Measurements from ENCODE around the gene CHST15. TPM values are rescaled to one million over a fixed set of nuclear protein-coding genes. Genes with fewer than 3 reads are reported as not detected.

The CHST15 gene
- total and polyA plus RNA-seq, 7 experiments from 2014 or later, result 0.27 to 43.3 (median 2.2) TPM

- DNase-seq (no peak), ATAC-seq (no peak)
- H3K36me3 Mint-ChIP-seq, result peaks cover 0 to 10% (median 4%) of the 10 kb centered on the region in 5 donors
- H3K4me3 Mint-ChIP-seq, result no peak overlapping the region
- Histone ChIP-seq H3K9me3 (ENCODE audit: control insufficient read depth in 2 of 3, low read length in 3 of 3) (no peaks in the 10 kb centered on the region), H3K27ac (ENCODE audit: low read depth, low read length) (no peak overlapping the region), H3K27me3 (ENCODE audit: control insufficient read depth in 2 of 2, insufficient read depth in 2 of 2, low read length in 2 of 2) (peaks cover 0 to 14% of the 10 kb centered on the region in 2 donors), H3K4me3 (ENCODE audit: low read length) (no peak overlapping the region), H3K36me3 (ENCODE audit: control insufficient read depth in 2 of 3, insufficient read depth in 3 of 3, low read length in 3 of 3) (no peaks in the 10 kb centered on the region), H3K4me1 (ENCODE audit: control insufficient read depth in 2 of 2, insufficient read depth in 2 of 2, low read length in 2 of 2) (no peaks in the 10 kb centered on the region)
- peaks cover 64 to 84% (median 74%) of the 10 kb centered on the region in 5 donors for H3K27me3 Mint-ChIP-seq
- peaks cover 0 to 11% (median 3%) of the 10 kb centered on the region in 7 donors for H3K4me1 Mint-ChIP-seq
- ChIA-PET CTCF (no interaction called here), POLR2A (no interaction called here)
- H3K27ac Mint-ChIP-seq, result no peak overlapping the region
- intact Hi-C loops (cut with micrococcal nuclease), result no loop called here
- H3K9me3 Mint-ChIP-seq, result peaks cover 0 to 11% (median 0%) of the 10 kb centered on the region in 11 donors
These were observed 123.0 kb downstream of the CHST15 start for GRCh38 chr10:123970207-123970926.

- POLR2A ChIA-PET, result no interaction called here
- no peaks in the 10 kb centered on the region for H3K4me1 ChIP-seq (ENCODE audit: control insufficient read depth in 2 of 2, insufficient read depth in 2 of 2, low read length in 2 of 2)
- ATAC-seq, result peak; percentile 45
- CTCF ChIA-PET, result no interaction called here
- H3K27me3 Mint-ChIP-seq, result peaks cover 44 to 85% (median 68%) of the 10 kb centered on the region in 5 donors
- no peak overlapping the region for H3K27ac ChIP-seq (ENCODE audit: low read depth, low read length)
- H3K4me3 Mint-ChIP-seq, result no peak overlapping the region
- H3K27me3 ChIP-seq (ENCODE audit: control insufficient read depth in 2 of 2, insufficient read depth in 2 of 2, low read length in 2 of 2), result peaks cover 0 to 14% of the 10 kb centered on the region in 2 donors
- DNase-seq, result peak in 6 of 9 donors; percentile 5 to 58 (median 22)
- intact Hi-C loops (cut with micrococcal nuclease), result loop anchor here (1.0 to 5.0 kb wide), 3 partner anchors 385 to 925 kb away; no protein-coding TSS in a partner anchor
- H3K27ac Mint-ChIP-seq, result peak overlapping the region in 1 of 9 donors; percentile 16
- no peaks in the 10 kb centered on the region for H3K9me3 ChIP-seq (ENCODE audit: control insufficient read depth in 2 of 3, low read length in 3 of 3)
- peaks cover 0 to 10% (median under 1%) of the 10 kb centered on the region in 7 donors for H3K4me1 Mint-ChIP-seq
- peaks cover 0 to 5% (median 0%) of the 10 kb centered on the region in 11 donors for H3K9me3 Mint-ChIP-seq
- H3K36me3 Mint-ChIP-seq, result peaks cover 0 to 10% (median 4%) of the 10 kb centered on the region in 5 donors
- no peak overlapping the region for H3K4me3 ChIP-seq (ENCODE audit: low read length)
- H3K36me3 ChIP-seq (ENCODE audit: control insufficient read depth in 2 of 3, insufficient read depth in 3 of 3, low read length in 3 of 3), result no peaks in the 10 kb centered on the region
These were observed 125.7 kb downstream of the CHST15 start for GRCh38 chr10:123967626-123968243.

DNA sequence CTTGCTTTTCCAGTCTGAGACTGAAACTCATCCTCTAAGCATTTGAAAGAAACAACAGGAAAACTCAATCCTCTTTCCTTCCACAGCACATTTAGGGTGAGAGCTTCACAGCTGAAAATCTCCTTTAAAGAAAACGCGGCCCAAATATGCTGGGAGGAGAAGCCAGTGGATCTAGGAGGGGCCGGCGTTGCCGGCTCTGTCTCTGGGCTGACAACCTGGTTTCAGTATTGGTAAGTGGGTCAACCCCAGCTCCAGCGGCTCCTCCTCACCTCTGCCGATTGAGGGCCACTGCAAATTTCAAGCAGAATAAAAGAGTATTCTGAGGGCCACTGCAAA is 126.5 kb downstream of the CHST15 start:
- Histone ChIP-seq H3K4me3 (ENCODE audit: low read length) (no peak overlapping the region), H3K9me3 (ENCODE audit: control insufficient read depth in 2 of 3, low read length in 3 of 3) (no peaks in the 10 kb centered on the region), H3K4me1 (ENCODE audit: control insufficient read depth in 2 of 2, insufficient read depth in 2 of 2, low read length in 2 of 2) (no peaks in the 10 kb centered on the region), H3K36me3 (ENCODE audit: control insufficient read depth in 2 of 3, insufficient read depth in 3 of 3, low read length in 3 of 3) (no peaks in the 10 kb centered on the region), H3K27ac (ENCODE audit: low read depth, low read length) (no peak overlapping the region), H3K27me3 (ENCODE audit: control insufficient read depth in 2 of 2, insufficient read depth in 2 of 2, low read length in 2 of 2) (peaks cover 0 to 14% of the 10 kb centered on the region in 2 donors)
- Mint-ChIP-seq H3K36me3 (peaks cover 0 to 10% (median 4%) of the 10 kb centered on the region in 5 donors), H3K27ac (no peak overlapping the region), H3K4me1 (peaks cover 0 to 9% (median 0%) of the 10 kb centered on the region in 7 donors), H3K9me3 (peaks cover 0 to 5% (median 0%) of the 10 kb centered on the region in 11 donors), H3K4me3 (no peak overlapping the region), H3K27me3 (peaks cover 45 to 89% (median 73%) of the 10 kb centered on the region in 5 donors)
- intact Hi-C loops (cut with micrococcal nuclease), result loop anchor here (1.0 to 5.0 kb wide), 2 partner anchors 385 to 925 kb away; no protein-coding TSS in a partner anchor
- CTCF ChIA-PET, result interaction anchor here (0.6 kb wide), 1 partner anchor 647 kb away, joined by 3 read pairs; no protein-coding TSS in a partner anchor
- POLR2A ChIA-PET, result no interaction called here
- ATAC-seq (no peak), DNase-seq (no peak)

GRCh38 chr10:123965973-123966895 is 127.2 kb downstream of the CHST15 start:
- Mint-ChIP-seq H3K4me3 (no peak overlapping the region), H3K4me1 (peaks cover 0 to 4% (median 0%) of the 10 kb centered on the region in 7 donors), H3K27ac (no peak overlapping the region), H3K9me3 (peaks cover 0 to 6% (median 0%) of the 10 kb centered on the region in 11 donors), H3K27me3 (peaks cover 38 to 89% (median 73%) of the 10 kb centered on the region in 5 donors), H3K36me3 (peaks cover 0 to 5% (median 0%) of the 10 kb centered on the region in 5 donors)
- Histone ChIP-seq H3K4me3 (ENCODE audit: low read length) (no peak overlapping the region), H3K9me3 (ENCODE audit: control insufficient read depth in 2 of 3, low read length in 3 of 3) (no peaks in the 10 kb centered on the region), H3K36me3 (ENCODE audit: control insufficient read depth in 2 of 3, insufficient read depth in 3 of 3, low read length in 3 of 3) (no peaks in the 10 kb centered on the region), H3K4me1 (ENCODE audit: control insufficient read depth in 2 of 2, insufficient read depth in 2 of 2, low read length in 2 of 2) (no peaks in the 10 kb centered on the region), H3K27me3 (ENCODE audit: control insufficient read depth in 2 of 2, insufficient read depth in 2 of 2, low read length in 2 of 2) (peaks cover 0 to 9% of the 10 kb centered on the region in 2 donors), H3K27ac (ENCODE audit: low read depth, low read length) (no peak overlapping the region)
- CTCF ChIA-PET, result interaction anchor here (0.6 kb wide), 1 partner anchor 646 kb away, joined by 3 read pairs; no protein-coding TSS in a partner anchor
- DNase-seq (no peak), ATAC-seq (no peak)
- POLR2A ChIA-PET, result no interaction called here
- intact Hi-C loops (cut with micrococcal nuclease), result loop anchor here in 1 of 2 donors (5.0 kb wide), 1 partner anchor 924 kb away; no protein-coding TSS in a partner anchor

GRCh38 chr10:123964953-123965352 is 128.4 kb downstream of the CHST15 start:
- CTCF ChIA-PET, result no interaction called here
- no peak overlapping the region for H3K4me3 ChIP-seq (ENCODE audit: low read length)
- Mint-ChIP-seq H3K36me3 (peaks cover 0 to 4% (median 0%) of the 10 kb centered on the region in 5 donors), H3K4me1 (no peaks in the 10 kb centered on the region), H3K27ac (no peak overlapping the region), H3K4me3 (no peak overlapping the region), H3K27me3 (peaks cover 27 to 76% (median 62%) of the 10 kb centered on the region in 5 donors), H3K9me3 (peaks cover 0 to 9% (median 0%) of the 10 kb centered on the region in 11 donors)
- intact Hi-C loops (cut with micrococcal nuclease), result loop anchor here in 1 of 2 donors (5.0 kb wide), 1 partner anchor 923 kb away; no protein-coding TSS in a partner anchor
- no peak overlapping the region for H3K27ac ChIP-seq (ENCODE audit: low read depth, low read length)
- ATAC-seq (no peak), DNase-seq (no peak)
- H3K9me3 ChIP-seq (ENCODE audit: control insufficient read depth in 2 of 3, low read length in 3 of 3), result no peaks in the 10 kb centered on the region
- no peaks in the 10 kb centered on the region for H3K36me3 ChIP-seq (ENCODE audit: control insufficient read depth in 2 of 3, insufficient read depth in 3 of 3, low read length in 3 of 3)
- POLR2A ChIA-PET, result no interaction called here
- H3K27me3 ChIP-seq (ENCODE audit: control insufficient read depth in 2 of 2, insufficient read depth in 2 of 2, low read length in 2 of 2), result peaks cover 0 to 6% of the 10 kb centered on the region in 2 donors
- no peaks in the 10 kb centered on the region for H3K4me1 ChIP-seq (ENCODE audit: control insufficient read depth in 2 of 2, insufficient read depth in 2 of 2, low read length in 2 of 2)
